Type B pancreatic cell (in vitro differentiated cells): ENCODE data around the gene ATP2C1. TPM values are rescaled to one million over a fixed set of nuclear protein-coding genes. Genes with fewer than 3 reads are reported as not detected.

Source experiments
- DNase-seq: peaks from one replicate; pipeline ENCODE4 v3.0.0; 2021; ENCODE audit warnings: mixed read lengths; ENCODE audit not compliant: unreplicated experiment; ENCODE audit errors: extremely low spot score
- H3K27ac Mint-ChIP-seq: 2 replicates; pipeline ENCODE4 v1.8.0; 2021; ENCODE audit warnings: mild to moderate bottlenecking, mixed read lengths
- H3K27me3 Mint-ChIP-seq: 2 replicates; pipeline ENCODE4 v1.8.0; 2021; ENCODE audit warnings: mixed read lengths
- H3K36me3 Mint-ChIP-seq: 2 replicates; pipeline ENCODE4 v1.8.0; 2021; ENCODE audit warnings: mixed read lengths
- H3K4me1 Mint-ChIP-seq: one replicate; pipeline ENCODE4 v1.8.0; 2021; ENCODE audit warnings: mixed read lengths; ENCODE audit not compliant: unreplicated experiment
- H3K4me3 Mint-ChIP-seq: 2 replicates; pipeline ENCODE4 v1.8.0; 2021; ENCODE audit warnings: mild to moderate bottlenecking, mixed read lengths
- H3K9me3 Mint-ChIP-seq: 2 replicates; pipeline ENCODE4 v1.8.0; 2021; ENCODE audit warnings: mixed read lengths
- CTCF ChIP-seq: fragments of 200-600 bp; sonication (generic); conservative IDR thresholded peaks from 2 replicates; pipeline ENCODE4 v1.5.0; 2021; ENCODE audit warnings: antibody characterized with exemption, mild to moderate bottlenecking
- total RNA-seq: library from RNA; stranded (reverse); gene quantifications from 2 replicates; pipeline ENCODE4 v1.2.1, GENCODE V29; 2021; ENCODE audit warnings: low replicate concordance

Gene ATP2C1
- total RNA-seq, 1 donor from 2014 or later: 81.0 TPM

- DNase-seq: no peak
- no peaks in the 10 kb centered on the region for H3K4me1 Mint-ChIP-seq
- H3K9me3 Mint-ChIP-seq: peaks cover 5% of the 10 kb centered on the region
- no peak overlapping the region for H3K27ac Mint-ChIP-seq
- no peak for TF ChIP-seq CTCF
- peaks cover 13% of the 10 kb centered on the region for H3K27me3 Mint-ChIP-seq
- no peaks in the 10 kb centered on the region for H3K36me3 Mint-ChIP-seq
- H3K4me3 Mint-ChIP-seq: no peak overlapping the region
Observed at GRCh38 chr3:130878464-130878863, 15.4 kb upstream of the ATP2C1 start.

- peaks cover 13% of the 10 kb centered on the region for H3K27me3 Mint-ChIP-seq
- H3K9me3 Mint-ChIP-seq: no peaks in the 10 kb centered on the region
- DNase-seq: no peak
- no peak overlapping the region for H3K27ac Mint-ChIP-seq
- no peak overlapping the region for H3K4me3 Mint-ChIP-seq
- TF ChIP-seq CTCF: no peak
- H3K4me1 Mint-ChIP-seq: peaks cover 5% of the 10 kb centered on the region
- no peaks in the 10 kb centered on the region for H3K36me3 Mint-ChIP-seq
Observed at GRCh38 chr3:130889416-130889946, 4.4 kb upstream of the ATP2C1 start.

- Mint-ChIP-seq H3K9me3 (no peaks in the 10 kb centered on the region), H3K4me3 (peak overlapping the region; percentile 96), H3K36me3 (no peaks in the 10 kb centered on the region), H3K27ac (peak overlapping the region; percentile 97), H3K4me1 (peaks cover 29% of the 10 kb centered on the region), H3K27me3 (peaks cover 3% of the 10 kb centered on the region)
- peak; percentile 93 for TF ChIP-seq CTCF
- DNase-seq: no peak
Observed at GRCh38 chr3:130892759-130893375, 1.0 kb upstream of the ATP2C1 start.

GRCh38 chr3:130894130-130894985, 474 bp downstream of the ATP2C1 start:
- Mint-ChIP-seq H3K27ac (peak overlapping the region; percentile 97), H3K4me1 (peaks cover 29% of the 10 kb centered on the region), H3K4me3 (peak overlapping the region; percentile 96), H3K27me3 (no peaks in the 10 kb centered on the region), H3K9me3 (no peaks in the 10 kb centered on the region), H3K36me3 (no peaks in the 10 kb centered on the region)
- peak; percentile 47 for TF ChIP-seq CTCF
- DNase-seq: peak; percentile 73

GRCh38 chr3:130894986-130895280, 1.0 kb downstream of the ATP2C1 start:
- Mint-ChIP-seq H3K36me3 (no peaks in the 10 kb centered on the region), H3K4me3 (peak overlapping the region; percentile 95), H3K27ac (peak overlapping the region; percentile 93), H3K27me3 (no peaks in the 10 kb centered on the region), H3K9me3 (no peaks in the 10 kb centered on the region), H3K4me1 (peaks cover 34% of the 10 kb centered on the region)
- no peak for DNase-seq
- no peak for TF ChIP-seq CTCF
